Dermis microvascular lymphatic vessel endothelial cell (primary cell): Measurements from ENCODE around the gene TMPRSS11F. TPM values are rescaled to one million over a fixed set of nuclear protein-coding genes. Genes with fewer than 3 reads are reported as not detected.
A peak's percentile ranks its signal among the peaks of the same experiment; 100 is the strongest.
"Not testable (repeated sequence)": the region's sequence is repeated elsewhere in the genome, so short reads cannot be mapped to it uniquely, and the experiment has no call there.

Experiments
- DNase-seq, 2 donors: peaks; one replicate each; pipeline versions ENCODE4 v3.0.0 to v3.0.0-alpha.2; 2010; ENCODE audit warnings: low read depth in 2 of 2
- total RNA-seq: library from RNA; depleted of rRNA; stranded (reverse); fragments of >200 nt; gene quantifications from 2 replicates; pipeline ENCODE4 v1.2.1, GENCODE V29; 2014

TMPRSS11F gene
- total RNA-seq = not detected in 2 replicates

DNA sequence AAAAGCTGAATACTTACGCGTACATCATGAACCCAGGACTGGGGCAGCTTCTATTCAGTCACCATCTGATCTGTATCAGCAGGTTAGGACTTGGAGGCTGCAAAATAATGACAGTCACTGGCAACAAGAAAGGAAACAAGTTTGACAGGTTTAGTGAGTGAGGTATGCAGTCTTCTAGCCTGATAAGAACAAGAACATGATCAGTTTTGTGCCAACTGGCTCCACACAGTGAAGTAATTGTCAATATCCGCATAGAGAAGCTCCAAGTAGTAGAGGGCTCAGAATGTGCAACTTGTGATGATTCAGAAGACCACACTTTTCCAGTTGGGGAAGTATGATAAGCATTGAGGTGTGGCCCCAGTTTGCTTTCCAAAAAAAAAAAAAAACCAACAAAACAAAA, at the start of gene TMPRSS11F:
TSS of gene TMPRSS11F (minus strand) at position 77 of the 400 bp plus-strand sequence. CDS start at position 28, 49 bp downstream.
- no peak for DNase-seq

DNA sequence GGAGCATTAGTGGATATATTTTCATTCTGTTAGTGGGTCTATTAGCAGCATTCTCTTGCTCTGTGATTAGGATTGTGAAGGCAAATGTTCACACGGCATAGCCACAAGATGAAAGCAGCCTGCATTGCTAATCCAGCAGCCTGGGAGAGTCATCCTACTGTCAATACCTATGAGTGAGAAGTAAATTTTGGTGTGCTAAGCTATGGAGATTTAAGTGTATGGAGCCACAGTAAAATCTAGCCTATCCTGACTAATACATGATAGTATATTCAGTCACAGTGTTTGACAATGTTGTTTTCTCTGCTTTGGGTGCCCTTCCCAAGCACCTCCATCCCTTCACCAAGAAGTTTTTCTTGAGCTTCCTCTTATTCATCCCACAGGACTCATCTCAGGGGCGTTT, 47.2 kb upstream of the TMPRSS11F start:
- no peak for DNase-seq

- no peak for DNase-seq
These were observed 46.8 kb upstream of the TMPRSS11F start for GRCh38 chr4:68176500-68176899.

DNA sequence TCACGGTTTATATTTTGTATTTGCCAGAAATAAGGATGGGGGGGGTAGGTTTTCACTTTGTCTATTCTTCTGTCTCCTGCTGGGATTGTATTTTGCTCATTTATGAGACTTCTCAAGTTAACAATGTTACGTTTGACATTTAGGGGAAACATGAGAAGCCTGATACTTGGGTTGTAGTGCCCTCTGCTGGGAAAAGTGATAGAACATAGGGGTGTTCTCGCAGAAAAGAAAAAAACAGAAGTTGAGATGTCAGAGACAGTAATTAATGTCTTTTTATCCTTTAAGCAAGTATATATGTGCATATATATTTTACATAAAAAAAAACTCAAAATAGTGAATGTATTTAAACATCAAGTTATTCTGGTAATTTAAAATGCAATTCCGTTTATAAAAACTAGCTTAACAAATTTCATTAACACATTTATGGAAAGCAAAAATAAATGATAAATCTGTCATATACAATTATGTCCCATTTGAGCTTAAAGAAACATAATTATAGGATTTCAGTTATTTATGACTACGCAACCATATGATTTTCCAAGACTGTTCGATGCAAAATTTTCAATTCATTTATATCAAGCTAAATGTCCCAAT, 46.0 kb upstream of the TMPRSS11F start:
- DNase-seq = peak; percentile 28 to 58

DNA sequence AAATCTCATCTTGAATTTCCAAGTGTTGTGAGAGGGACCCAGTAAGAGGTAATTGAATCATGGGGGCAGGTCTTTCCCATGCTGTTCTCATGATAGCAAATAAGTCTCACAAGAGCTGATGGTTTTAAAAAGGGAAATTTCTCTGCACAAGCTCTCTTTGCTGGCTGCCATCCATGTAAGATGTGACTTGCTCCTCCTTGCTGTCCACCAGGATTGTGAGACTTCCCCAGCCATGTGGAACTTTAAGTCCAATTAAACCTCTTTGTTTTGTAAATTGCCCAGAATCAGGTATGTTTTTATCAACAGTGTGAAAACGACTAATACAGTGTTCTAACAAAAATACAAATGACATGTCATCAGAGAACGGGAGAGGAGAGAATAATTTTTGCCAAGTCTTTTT, 44.7 kb upstream of the TMPRSS11F start:
- not testable (repeated sequence) for DNase-seq

GRCh38 chr4:68172147-68172546, 42.5 kb upstream of the TMPRSS11F start:
- DNase-seq = not testable (repeated sequence)

DNA sequence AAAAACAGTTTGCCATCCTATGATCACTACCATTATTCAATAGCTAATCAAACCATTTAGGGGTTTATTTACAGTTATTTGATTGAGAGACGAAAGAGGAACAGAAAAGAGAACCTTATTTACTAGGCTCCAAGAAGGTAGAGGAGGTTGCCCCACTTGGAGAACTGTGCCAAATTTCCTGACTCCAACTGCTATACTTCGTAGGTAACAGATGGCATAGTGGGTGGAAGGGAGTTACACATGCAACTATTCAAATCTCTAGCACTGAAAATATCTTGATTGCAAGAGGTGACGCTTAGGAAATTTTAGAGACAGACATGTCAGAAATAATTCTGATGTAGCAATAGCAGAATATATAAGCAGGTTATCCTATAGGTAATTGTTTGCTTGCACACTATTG, 38.0 kb upstream of the TMPRSS11F start:
- DNase-seq = no peak

GRCh38 chr4:68167166-68167565, 37.5 kb upstream of the TMPRSS11F start:
- no peak for DNase-seq

DNA sequence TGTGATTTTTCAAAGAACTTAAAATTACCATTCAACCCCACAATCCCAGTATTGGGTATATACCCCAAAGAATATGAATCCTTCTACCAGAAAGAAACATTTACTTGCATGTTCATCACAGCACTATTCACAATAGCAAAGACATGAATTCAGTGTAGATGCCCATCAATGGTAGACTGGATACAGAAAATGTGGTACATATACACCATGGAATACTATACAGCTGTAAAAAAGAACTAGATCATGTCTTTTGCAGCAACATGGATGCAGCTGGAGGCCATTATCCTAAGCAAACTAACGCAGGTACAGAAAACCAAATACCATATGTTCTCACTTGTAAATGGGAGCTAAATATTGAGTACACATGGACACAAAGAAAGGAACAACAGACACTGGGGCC, 34.1 kb upstream of the TMPRSS11F start:
- DNase-seq = no peak

DNA sequence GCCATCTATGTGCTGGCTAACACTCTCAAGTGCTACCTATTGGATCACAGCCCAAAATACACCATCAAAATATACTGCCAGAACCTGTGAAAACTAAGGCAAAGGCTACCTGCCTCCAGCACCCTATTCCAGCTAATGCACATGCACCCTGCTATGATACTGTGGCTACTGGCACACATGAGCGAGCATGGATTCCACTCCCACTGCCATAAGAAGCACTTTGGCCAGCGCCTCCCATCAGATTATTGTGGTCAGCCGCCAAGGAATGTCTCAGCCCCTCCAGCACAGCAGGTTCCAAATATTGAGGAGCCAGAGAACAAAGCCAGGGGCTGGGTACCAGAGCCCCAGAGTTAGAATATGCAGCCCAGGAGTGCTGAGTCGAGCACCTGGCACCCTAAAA, 32.5 kb upstream of the TMPRSS11F start:
- DNase-seq = no peak

DNA sequence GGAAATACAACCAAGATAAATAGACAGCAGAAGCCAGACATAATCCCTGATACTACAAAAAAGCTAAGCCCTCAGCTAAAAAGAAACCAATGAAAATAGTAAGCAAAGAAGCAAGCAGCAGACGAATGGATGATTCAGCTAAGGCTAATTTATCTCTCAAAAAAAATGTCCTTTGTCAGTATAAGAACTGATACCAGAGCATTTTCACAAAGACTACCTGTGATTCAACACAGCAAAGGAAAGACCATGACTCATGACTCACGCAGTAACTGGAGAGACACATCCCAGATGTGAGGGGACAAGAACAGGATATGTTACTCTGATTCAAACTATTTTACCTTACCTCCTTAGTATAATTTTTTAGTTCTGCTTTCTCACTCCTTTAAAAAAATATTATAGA, 22.7 kb upstream of the TMPRSS11F start:
- DNase-seq = no peak

DNA sequence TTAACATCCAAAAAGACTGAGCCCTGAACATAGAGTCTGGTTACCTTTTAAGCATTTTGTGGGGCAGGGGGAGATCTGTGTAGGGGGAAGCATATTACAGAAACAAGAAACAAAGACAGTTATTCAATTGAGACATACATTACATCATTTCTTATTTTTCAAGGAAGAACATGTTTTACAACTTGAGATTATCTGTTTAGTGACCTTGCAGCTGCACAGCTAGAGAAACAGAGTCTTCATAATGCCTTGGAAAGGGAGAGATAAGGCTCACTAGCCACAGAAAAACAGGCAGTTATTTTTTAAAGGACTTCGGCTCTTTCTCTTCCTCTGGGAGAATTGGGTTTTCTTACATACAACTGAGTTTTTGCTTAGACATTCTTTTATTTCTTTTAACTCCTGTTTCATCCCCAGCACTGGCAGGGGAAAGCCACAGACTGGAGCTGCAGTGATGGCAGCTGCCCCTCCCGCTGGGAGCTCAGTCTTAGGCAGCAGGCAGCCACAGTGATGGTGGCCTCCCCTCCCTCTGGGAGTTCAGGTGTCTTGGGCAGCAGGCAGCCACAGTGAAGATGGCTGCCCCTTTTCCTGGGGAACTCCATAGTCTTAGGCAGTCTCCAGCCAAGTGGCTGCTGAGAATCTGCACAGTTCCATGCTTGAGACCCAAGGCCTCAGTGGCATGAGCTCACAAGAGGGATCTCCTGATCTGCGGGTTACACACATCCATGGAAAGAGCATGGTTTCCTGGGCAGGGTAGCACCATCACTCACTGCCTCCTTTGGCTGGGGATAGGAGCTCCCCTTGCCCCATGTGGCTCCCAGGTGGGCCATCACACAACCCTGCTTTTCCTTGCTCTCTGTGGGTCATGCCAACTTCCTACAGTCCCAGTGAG, 19.4 kb upstream of the TMPRSS11F start:
- DNase-seq = no peak

- DNase-seq = no peak
These were observed 17.4 kb upstream of the TMPRSS11F start for GRCh38 chr4:68147079-68147478.

- DNase-seq = no peak
These were observed 15.6 kb upstream of the TMPRSS11F start for GRCh38 chr4:68145261-68145660.

GRCh38 chr4:68141852-68142251, 12.2 kb upstream of the TMPRSS11F start:
- no peak for DNase-seq

DNA sequence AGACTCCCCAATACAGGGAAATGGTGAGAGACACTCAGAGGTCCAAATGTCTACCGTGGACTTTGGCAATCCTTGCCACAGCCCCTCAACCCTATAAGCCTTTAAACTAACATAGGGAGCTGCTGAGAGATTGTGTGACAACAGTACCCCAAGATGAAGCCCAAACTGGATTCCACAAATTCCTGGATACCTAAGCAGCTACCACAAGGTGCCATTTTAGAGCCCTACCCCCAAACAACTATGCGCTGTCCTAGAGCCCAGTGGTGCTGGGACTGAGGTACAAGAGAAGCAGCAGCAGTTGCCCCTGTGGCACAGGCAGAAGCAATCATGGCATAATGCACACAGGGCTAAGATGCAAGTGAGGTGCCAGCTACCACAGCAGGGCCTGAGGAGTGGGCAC, 2.7 kb upstream of the TMPRSS11F start:
- no peak for DNase-seq

- no peak for DNase-seq
These were observed 5.4 kb downstream of the TMPRSS11F start for GRCh38 chr4:68124262-68124661.

- no peak for DNase-seq
These were observed 6.1 kb downstream of the TMPRSS11F start for GRCh38 chr4:68123525-68123924.

GRCh38 chr4:68119921-68120320, 9.7 kb downstream of the TMPRSS11F start:
- DNase-seq = no peak

DNA sequence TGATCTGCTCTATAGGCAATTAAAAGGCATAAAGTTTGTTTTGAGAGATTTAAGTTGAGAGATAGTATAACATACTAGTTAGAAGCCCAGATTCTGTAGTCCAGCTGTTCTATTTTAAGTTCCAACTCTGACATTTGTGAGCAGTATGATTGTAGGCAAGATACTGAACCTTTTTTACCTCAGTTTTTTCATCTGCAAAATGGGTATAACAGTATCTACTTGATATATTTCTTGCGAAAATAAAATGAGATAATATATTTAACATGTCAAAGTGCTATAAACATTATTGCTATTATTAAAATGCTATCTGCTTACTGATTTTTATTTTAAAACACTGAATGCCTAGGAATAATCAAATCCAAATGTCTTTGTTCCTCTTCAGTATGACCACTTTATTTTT, 19.2 kb downstream of the TMPRSS11F start:
- no peak for DNase-seq

GRCh38 chr4:68109868-68110267, 19.8 kb downstream of the TMPRSS11F start:
- no peak for DNase-seq

- DNase-seq = no peak
These were observed 46.9 kb downstream of the TMPRSS11F start for GRCh38 chr4:68082758-68083157.

DNA sequence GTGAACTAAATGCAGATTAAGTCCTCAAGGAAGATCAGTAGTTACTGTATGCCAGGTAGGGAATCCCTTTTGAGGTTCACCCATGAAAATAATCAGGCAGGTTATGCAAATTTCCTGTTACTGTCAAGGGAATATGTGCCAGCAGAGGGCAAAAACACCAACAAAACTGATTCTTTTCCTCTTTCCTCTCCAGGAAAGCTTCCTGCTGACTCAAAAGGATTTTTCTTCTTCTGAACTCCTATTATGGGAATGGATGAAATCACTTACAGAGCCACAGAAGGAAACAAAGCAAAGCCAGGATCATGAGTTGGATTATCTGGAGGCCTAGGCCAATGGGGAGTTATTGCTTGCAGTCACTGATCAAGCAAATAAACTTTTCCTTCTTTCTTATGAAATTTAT, 49.7 kb downstream of the TMPRSS11F start:
- DNase-seq = no peak
